DND-41 (cell line): ENCODE measurements around the gene RADIL.

Experiments used
- ATAC-seq: fragments of 200-7000 bp; cut with Tn5 transposase; 3 replicates; pipeline ENCODE4 v1.9.1; 2021; ENCODE audit warnings: low read depth; ENCODE audit not compliant: insufficient read depth
- DNase-seq: peaks from one replicate; pipeline ENCODE4 v3.0.0-alpha.2; 2020
- H2AFZ ChIP-seq: 2 replicates; pipeline ENCODE4 v1.6.0; 2012; ENCODE audit warnings: low read depth, low read length
- H3K27ac ChIP-seq: 2 replicates; pipeline ENCODE4 v1.5.1; 2012; ENCODE audit warnings: low read length, inconsistent platforms
- H3K27me3 ChIP-seq: fragments of 200-600 bp; sonication (generic); 2 replicates; pipeline ENCODE4 v1.6.0; 2012; ENCODE audit warnings: low read length, mild to moderate bottlenecking, inconsistent platforms; ENCODE audit not compliant: insufficient read depth, poor library complexity
- H3K36me3 ChIP-seq: 2 replicates; pipeline ENCODE4 v1.5.1; 2012; ENCODE audit warnings: low read length, inconsistent platforms; ENCODE audit not compliant: insufficient read depth
- H3K4me1 ChIP-seq: 2 replicates; pipeline ENCODE4 v1.5.1; 2012; ENCODE audit warnings: mild to moderate bottlenecking, low read length; ENCODE audit not compliant: insufficient read depth
- H3K4me2 ChIP-seq: 2 replicates; pipeline ENCODE4 v1.6.0; 2012; ENCODE audit warnings: mild to moderate bottlenecking, moderate library complexity, low read length, inconsistent platforms; ENCODE audit not compliant: insufficient read depth
- H3K4me3 ChIP-seq, 2 experiments: fragments of 200-600 bp in 1 of 2; shearing (Covaris generic) in 1 of 2; 2 replicates each; pipeline ENCODE4 v1.5.1; 2012 to 2016; ENCODE audit warnings: inconsistent platforms in 2 of 2, low read length in 2 of 2, mild to moderate bottlenecking in 2 of 2, low read depth in 1 of 2, moderate library complexity in 1 of 2
- H3K79me2 ChIP-seq: 2 replicates; pipeline ENCODE4 v1.6.0; 2012; ENCODE audit warnings: low read length, inconsistent platforms; ENCODE audit not compliant: insufficient read depth
- H3K9ac ChIP-seq: 2 replicates; pipeline ENCODE4 v1.6.0; 2012; ENCODE audit warnings: low read depth, mild to moderate bottlenecking, inconsistent platforms, low read length, moderate library complexity
- H3K9me3 ChIP-seq: 2 replicates; pipeline ENCODE4 v1.5.1; 2012; ENCODE audit warnings: low read length, moderate library complexity, mild to moderate bottlenecking, inconsistent platforms; ENCODE audit not compliant: insufficient read depth, severe bottlenecking
- H4K20me1 ChIP-seq: 2 replicates; pipeline ENCODE4 v1.6.0; 2012; ENCODE audit warnings: low read length; ENCODE audit not compliant: insufficient read depth
- EZH2 ChIP-seq: IDR thresholded peaks from 3 replicates; pipeline ENCODE4 v1.6.1; 2012; ENCODE audit warnings: borderline replicate concordance, low read depth, mild to moderate bottlenecking, moderate library complexity, low read length, inconsistent platforms; ENCODE audit not compliant: severe bottlenecking
- TF ChIP-seq, protein P1 (sequence below): IDR thresholded peaks from 2 replicates; pipeline ENCODE4 v1.5.1; 2012; ENCODE audit warnings: borderline replicate concordance, low read length, moderate library complexity, mild to moderate bottlenecking; ENCODE audit not compliant: poor library complexity, severe bottlenecking; ENCODE audit errors: extremely low read depth

The RADIL gene

GRCh38 chr7:4768597-4769569 lies 114.6 kb downstream of the RADIL start:
- H3K36me3 ChIP-seq = peaks cover 30% of the 10 kb centered on the region
- H3K9me3 ChIP-seq = no peaks in the 10 kb centered on the region
- H3K9ac ChIP-seq = no peak overlapping the region
- H3K4me3 ChIP-seq = no peak overlapping the region
- H3K27me3 ChIP-seq = no peaks in the 10 kb centered on the region
- no peak for DNase-seq
- H3K79me2 ChIP-seq = no peaks in the 10 kb centered on the region
- TF ChIP-seq, protein P1, sequence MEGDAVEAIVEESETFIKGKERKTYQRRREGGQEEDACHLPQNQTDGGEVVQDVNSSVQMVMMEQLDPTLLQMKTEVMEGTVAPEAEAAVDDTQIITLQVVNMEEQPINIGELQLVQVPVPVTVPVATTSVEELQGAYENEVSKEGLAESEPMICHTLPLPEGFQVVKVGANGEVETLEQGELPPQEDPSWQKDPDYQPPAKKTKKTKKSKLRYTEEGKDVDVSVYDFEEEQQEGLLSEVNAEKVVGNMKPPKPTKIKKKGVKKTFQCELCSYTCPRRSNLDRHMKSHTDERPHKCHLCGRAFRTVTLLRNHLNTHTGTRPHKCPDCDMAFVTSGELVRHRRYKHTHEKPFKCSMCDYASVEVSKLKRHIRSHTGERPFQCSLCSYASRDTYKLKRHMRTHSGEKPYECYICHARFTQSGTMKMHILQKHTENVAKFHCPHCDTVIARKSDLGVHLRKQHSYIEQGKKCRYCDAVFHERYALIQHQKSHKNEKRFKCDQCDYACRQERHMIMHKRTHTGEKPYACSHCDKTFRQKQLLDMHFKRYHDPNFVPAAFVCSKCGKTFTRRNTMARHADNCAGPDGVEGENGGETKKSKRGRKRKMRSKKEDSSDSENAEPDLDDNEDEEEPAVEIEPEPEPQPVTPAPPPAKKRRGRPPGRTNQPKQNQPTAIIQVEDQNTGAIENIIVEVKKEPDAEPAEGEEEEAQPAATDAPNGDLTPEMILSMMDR = no peak
- TF ChIP-seq EZH2 = no peak
- H3K27ac ChIP-seq = no peak overlapping the region
- ATAC-seq = no peak
- peaks cover under 1% of the 10 kb centered on the region for H3K4me1 ChIP-seq
- H4K20me1 ChIP-seq = peaks cover 25% of the 10 kb centered on the region; the same call in 1 of the 2 replicates
- H2AFZ ChIP-seq = no peak overlapping the region
- no peak overlapping the region for H3K4me2 ChIP-seq

DNA sequence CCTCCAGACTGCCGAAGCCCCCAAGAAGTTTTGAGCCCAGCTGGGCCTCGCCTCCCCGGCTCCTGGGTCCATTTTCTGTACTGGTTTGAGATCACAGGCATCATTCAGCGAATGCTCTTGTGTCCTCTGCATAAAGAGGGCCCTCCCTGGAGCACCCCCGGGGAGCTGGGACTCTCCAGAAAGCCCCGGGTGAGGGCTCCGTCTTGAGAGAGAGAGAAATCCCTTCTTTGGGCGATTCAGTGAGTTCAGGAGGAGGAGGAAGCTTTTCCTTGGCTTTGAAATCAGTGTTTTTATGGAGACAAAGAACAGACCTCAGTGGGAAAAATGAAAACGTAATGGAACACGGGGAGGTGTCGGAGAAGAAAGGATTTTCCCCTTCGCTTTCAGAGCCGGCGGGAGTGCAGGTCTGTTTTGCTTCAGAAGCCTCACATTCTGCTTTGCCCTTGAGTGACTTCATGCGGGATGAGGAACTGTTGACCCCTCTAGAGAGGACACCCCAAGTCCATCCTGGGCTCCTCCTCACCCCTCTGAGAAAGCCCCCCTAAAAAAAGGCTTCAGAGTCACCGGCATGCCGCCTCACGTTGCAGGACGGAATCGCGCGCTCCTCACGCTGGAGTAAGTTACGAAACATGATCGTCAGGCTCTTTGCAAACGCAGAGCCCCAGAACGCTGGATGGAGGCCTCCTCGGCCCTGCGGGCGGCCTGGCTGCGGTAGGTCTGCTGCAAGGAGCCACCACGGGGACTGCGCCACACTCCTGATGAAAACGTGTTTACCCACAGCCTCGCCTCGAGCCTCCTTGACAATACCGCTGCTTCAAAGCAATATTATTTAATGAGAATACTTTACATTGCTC lies 116.6 kb downstream of the RADIL start:
- H3K79me2 ChIP-seq = no peaks in the 10 kb centered on the region
- ATAC-seq (no peak), DNase-seq (no peak)
- H3K27me3 ChIP-seq = no peaks in the 10 kb centered on the region
- H3K9me3 ChIP-seq = no peaks in the 10 kb centered on the region
- no peak overlapping the region for H3K4me2 ChIP-seq
- no peak overlapping the region for H2AFZ ChIP-seq
- H3K27ac ChIP-seq = no peak overlapping the region
- no peak overlapping the region for H3K4me3 ChIP-seq
- TF ChIP-seq, protein P1 = no peak
- no peak for TF ChIP-seq EZH2
- H3K9ac ChIP-seq = no peak overlapping the region
- H3K4me1 ChIP-seq = no peaks in the 10 kb centered on the region
- H3K36me3 ChIP-seq = peaks cover 47% of the 10 kb centered on the region
- H4K20me1 ChIP-seq = peaks cover 31% of the 10 kb centered on the region; the same call in 1 of the 2 replicates

DNA sequence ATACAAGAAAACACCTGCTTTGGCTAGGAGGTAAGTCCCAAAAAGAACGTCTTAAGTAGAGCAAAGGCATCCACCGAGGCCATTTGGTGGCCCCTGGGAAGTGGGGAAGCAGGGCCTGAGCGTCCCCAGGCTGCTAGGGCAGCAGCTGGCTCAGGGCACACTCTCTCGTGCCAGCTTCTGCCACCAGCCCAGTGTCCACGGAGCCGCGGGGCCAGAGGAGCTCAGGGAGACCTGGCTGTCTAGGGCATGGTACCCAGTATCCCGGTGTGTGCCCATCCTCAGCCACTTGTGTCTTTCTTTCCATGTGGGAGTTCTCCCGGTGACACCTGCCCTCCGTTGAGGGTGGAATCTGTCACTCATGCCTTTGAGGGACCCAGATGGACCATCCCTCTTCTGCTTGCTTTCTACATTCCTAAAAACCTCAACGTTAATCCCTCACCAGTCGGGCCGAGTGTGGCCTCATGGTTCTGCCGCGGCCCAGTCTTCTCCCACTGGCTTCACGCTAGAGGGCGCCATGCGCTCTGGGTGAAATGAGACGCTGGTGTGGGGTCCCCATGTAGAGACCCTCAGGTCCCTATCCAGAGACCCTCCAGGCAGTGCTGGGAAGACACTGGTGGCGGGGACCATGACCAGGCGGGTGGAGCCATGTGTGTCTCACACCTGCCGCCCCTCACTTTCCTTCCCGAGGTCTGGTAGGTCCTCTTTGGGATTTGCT lies 117.6 kb downstream of the RADIL start:
- Histone ChIP-seq H3K9ac (no peak overlapping the region), H3K79me2 (no peaks in the 10 kb centered on the region), H3K27ac (no peak overlapping the region), H3K36me3 (peaks cover 56% of the 10 kb centered on the region), H3K4me2 (no peak overlapping the region), H3K4me3 (no peak overlapping the region), H3K4me1 (no peaks in the 10 kb centered on the region), H3K9me3 (no peaks in the 10 kb centered on the region), H2AFZ (no peak overlapping the region), H3K27me3 (no peaks in the 10 kb centered on the region), H4K20me1 (peaks cover 31% of the 10 kb centered on the region; the same call in 1 of the 2 replicates)
- DNase-seq = no peak
- TF ChIP-seq, protein P1 = no peak
- no peak for TF ChIP-seq EZH2
- ATAC-seq = no peak
